A549 treated with CORT108297 at 1 μM for 4 hours (cell line): Measurements from ENCODE around the gene AKR1D1. TPM values are rescaled to one million over a fixed set of nuclear protein-coding genes. Genes with fewer than 3 reads are reported as not detected.

Experiments used
- total RNA-seq: library from RNA; stranded (reverse); fragments of 200-300 nt; extraction: Qiagen RNA extraction; gene quantifications from 5 replicates; pipeline ENCODE4 v1.2.3, GENCODE V29; 2022

The AKR1D1 gene, protein sequence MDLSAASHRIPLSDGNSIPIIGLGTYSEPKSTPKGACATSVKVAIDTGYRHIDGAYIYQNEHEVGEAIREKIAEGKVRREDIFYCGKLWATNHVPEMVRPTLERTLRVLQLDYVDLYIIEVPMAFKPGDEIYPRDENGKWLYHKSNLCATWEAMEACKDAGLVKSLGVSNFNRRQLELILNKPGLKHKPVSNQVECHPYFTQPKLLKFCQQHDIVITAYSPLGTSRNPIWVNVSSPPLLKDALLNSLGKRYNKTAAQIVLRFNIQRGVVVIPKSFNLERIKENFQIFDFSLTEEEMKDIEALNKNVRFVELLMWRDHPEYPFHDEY
- not detected in 5 replicates for total RNA-seq

GRCh38 chr7:138076196-138076595 lies at the start of gene AKR1D1:
TSS of gene AKR1D1 (plus strand) at chr7:138076459. CDS start at chr7:138076519, 60 bp downstream.

Other genes starting within 250 kb of the AKR1D1 start
- gene DGKI, start 229.5 kb upstream of the AKR1D1 start, total RNA-seq, result 0.20 to 0.40 TPM (median 0.29 TPM) in 5 replicates
- 24.4 to 33.3 TPM (median 30.4 TPM) in 5 replicates for gene CREB3L2, start 74.4 kb upstream of the AKR1D1 start, total RNA-seq